Measurements from ENCODE around the gene CYP21A2.
"Not testable (repeated sequence)": the region's sequence is repeated elsewhere in the genome, so short reads cannot be mapped to it uniquely, and the experiment has no call there.

DNA sequence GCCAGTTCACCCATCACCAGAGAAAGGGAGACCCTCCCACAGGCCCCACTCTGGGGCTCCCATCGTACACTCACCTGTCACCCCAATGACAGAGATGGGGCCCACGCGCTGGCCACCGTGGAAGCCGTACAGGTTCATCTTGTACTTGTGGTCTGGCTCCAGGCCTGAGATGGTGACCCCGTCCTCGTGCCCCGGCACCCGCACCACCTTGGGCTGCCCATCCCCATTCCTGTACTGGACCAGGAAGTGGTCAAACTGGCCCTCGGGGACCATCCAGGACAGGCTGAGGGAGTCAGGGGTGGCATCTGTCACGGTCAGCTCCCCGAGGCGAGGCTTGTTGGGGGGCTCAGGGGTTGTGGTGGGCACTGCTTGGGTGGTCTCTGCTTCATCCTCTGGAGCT, 15.1 kb downstream of the CYP21A2 start:
- TF ChIP-seq, protein P1, sequence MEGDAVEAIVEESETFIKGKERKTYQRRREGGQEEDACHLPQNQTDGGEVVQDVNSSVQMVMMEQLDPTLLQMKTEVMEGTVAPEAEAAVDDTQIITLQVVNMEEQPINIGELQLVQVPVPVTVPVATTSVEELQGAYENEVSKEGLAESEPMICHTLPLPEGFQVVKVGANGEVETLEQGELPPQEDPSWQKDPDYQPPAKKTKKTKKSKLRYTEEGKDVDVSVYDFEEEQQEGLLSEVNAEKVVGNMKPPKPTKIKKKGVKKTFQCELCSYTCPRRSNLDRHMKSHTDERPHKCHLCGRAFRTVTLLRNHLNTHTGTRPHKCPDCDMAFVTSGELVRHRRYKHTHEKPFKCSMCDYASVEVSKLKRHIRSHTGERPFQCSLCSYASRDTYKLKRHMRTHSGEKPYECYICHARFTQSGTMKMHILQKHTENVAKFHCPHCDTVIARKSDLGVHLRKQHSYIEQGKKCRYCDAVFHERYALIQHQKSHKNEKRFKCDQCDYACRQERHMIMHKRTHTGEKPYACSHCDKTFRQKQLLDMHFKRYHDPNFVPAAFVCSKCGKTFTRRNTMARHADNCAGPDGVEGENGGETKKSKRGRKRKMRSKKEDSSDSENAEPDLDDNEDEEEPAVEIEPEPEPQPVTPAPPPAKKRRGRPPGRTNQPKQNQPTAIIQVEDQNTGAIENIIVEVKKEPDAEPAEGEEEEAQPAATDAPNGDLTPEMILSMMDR (optimal IDR thresholded peaks at IDR 0.05 in 1 of 3, IDR thresholded peaks at IDR 0.05 in 1 of 3, conservative IDR thresholded peaks at IDR 0.05 in 1 of 3; ENCODE audit: extremely low read depth in 1 of 3, insufficient read depth in 2 of 3, low read length in 3 of 3) = not testable (repeated sequence)
- TF ChIP-seq EZH2 (IDR thresholded peaks at IDR 0.05; ENCODE audit: low read length) = not testable (repeated sequence)
